Cardiac septum (tissue), 1 donor: ENCODE results near the gene AZU1. TPM values are rescaled to one million over a fixed set of nuclear protein-coding genes. Genes with fewer than 3 reads are reported as not detected.
"Not testable (repeated sequence)": the region's sequence is repeated elsewhere in the genome, so short reads cannot be mapped to it uniquely, and the experiment has no call there.

Experiments used
- DNase-seq: peaks from one replicate; pipeline ENCODE4 v3.0.0-alpha.2; 2020; ENCODE audit warnings: low spot score
- intact Hi-C: fragments of 100-400 bp; cut with DNase I; formaldehyde crosslinking; loops from one replicate; pipeline ENCODE4 v1.14.0; 2022
- total RNA-seq: library from RNA; stranded (reverse); fragmentation: NEBNext Ultra II Directional; extraction: Animal tissue kit (Norgen Biotek cat#: 25700); gene quantifications from one replicate; pipeline ENCODE4 v1.2.1, GENCODE V29; 2021
- donor health status: DM: no; HTN: no; CAD: no.

AZU1 gene
- total RNA-seq, 1 donor from 2014 or later: 1.1 TPM

- intact Hi-C loops: no loop called here
- DNase-seq: no peak
Observed at GRCh38 chr19:823565-824121, 4.0 kb upstream of the AZU1 start.

- intact Hi-C loops: no loop called here
- DNase-seq: no peak
Observed at GRCh38 chr19:824885-825284, 2.8 kb upstream of the AZU1 start.

GRCh38 chr19:825897-826644, 1.6 kb upstream of the AZU1 start:
- intact Hi-C loops: no loop called here
- DNase-seq: no peak

GRCh38 chr19:827314-827709, 325 bp upstream of the AZU1 start:
- intact Hi-C loops: no loop called here
- DNase-seq: no peak

- intact Hi-C loops: no loop called here
Observed at GRCh38 chr19:829129-829758, 1.6 kb downstream of the AZU1 start.

GRCh38 chr19:831407-832369, 4.1 kb downstream of the AZU1 start:
- DNase-seq: no peak
- intact Hi-C loops: no loop called here

More at GRCh38 chr19:829129-829758, 1.6 kb downstream of the AZU1 start:
- no peak for DNase-seq

- no peak for DNase-seq
- intact Hi-C loops: no loop called here
Observed at GRCh38 chr19:834216-834615, 6.6 kb downstream of the AZU1 start.

GRCh38 chr19:835210-835810, 7.7 kb downstream of the AZU1 start:
- intact Hi-C loops: no loop called here
- DNase-seq: no peak

- intact Hi-C loops: no loop called here
- no peak for DNase-seq
Observed at GRCh38 chr19:840519-841206, 13.0 kb downstream of the AZU1 start, which contains the start of gene PRTN3. TSS of gene PRTN3 (plus strand) at chr19:840999. CDS start at chr19:841009, 10 bp downstream.

GRCh38 chr19:842802-843179, 15.2 kb downstream of the AZU1 start:
- DNase-seq, intact Hi-C loops: not testable (repeated sequence)

- intact Hi-C loops: no loop called here
Observed at GRCh38 chr19:843180-843835, 15.7 kb downstream of the AZU1 start.

GRCh38 chr19:843836-844545, 16.4 kb downstream of the AZU1 start:
- no peak for DNase-seq
- intact Hi-C loops: no loop called here

More at GRCh38 chr19:843180-843835, 15.7 kb downstream of the AZU1 start:
- DNase-seq: no peak

- intact Hi-C loops: no loop called here
- DNase-seq: no peak
Observed at GRCh38 chr19:844546-844971, 16.9 kb downstream of the AZU1 start.

GRCh38 chr19:845707-846521, 18.3 kb downstream of the AZU1 start:
- intact Hi-C loops: no loop called here
- no peak for DNase-seq

GRCh38 chr19:848386-848921, 20.8 kb downstream of the AZU1 start:
- intact Hi-C loops: no loop called here
- DNase-seq: no peak

GRCh38 chr19:849195-849594, 21.6 kb downstream of the AZU1 start:
- intact Hi-C loops, DNase-seq: not testable (repeated sequence)
